HG03045 (cell line): ENCODE data around the gene ITGB5.
"Not testable (repeated sequence)": the region's sequence is repeated elsewhere in the genome, so short reads cannot be mapped to it uniquely, and the experiment has no call there.

Experiments
- ATAC-seq: cut with Tn5 transposase; IDR thresholded peaks from one replicate; pipeline ENCODE4 v1.9.1; 2021; ENCODE audit warnings: mild to moderate bottlenecking, moderate library complexity; ENCODE audit not compliant: unreplicated experiment

ITGB5 gene

GRCh38 chr3:124791639-124792151 is 95.5 kb downstream of the ITGB5 start:
- ATAC-seq: no peak

GRCh38 chr3:124791142-124791541 is 96.0 kb downstream of the ITGB5 start:
- ATAC-seq: no peak

GRCh38 chr3:124789103-124789502 is 98.1 kb downstream of the ITGB5 start:
- not testable (repeated sequence) for ATAC-seq

- no peak for ATAC-seq
These were observed 98.9 kb downstream of the ITGB5 start for GRCh38 chr3:124788254-124788745.

- ATAC-seq: no peak
These were observed 99.5 kb downstream of the ITGB5 start for GRCh38 chr3:124787476-124788195.

GRCh38 chr3:124786511-124787241 is 100.5 kb downstream of the ITGB5 start:
- no peak for ATAC-seq

- ATAC-seq: no peak
These were observed 101.2 kb downstream of the ITGB5 start for GRCh38 chr3:124785973-124786372.

GRCh38 chr3:124784686-124785382 is 102.3 kb downstream of the ITGB5 start:
- ATAC-seq: no peak

GRCh38 chr3:124783696-124784095 is 103.5 kb downstream of the ITGB5 start:
- ATAC-seq: no peak

- ATAC-seq: not testable (repeated sequence)
These were observed 104.8 kb downstream of the ITGB5 start for GRCh38 chr3:124782377-124782712.

- ATAC-seq: no peak
These were observed 105.4 kb downstream of the ITGB5 start for GRCh38 chr3:124781476-124782376.

- ATAC-seq: no peak
These were observed 106.2 kb downstream of the ITGB5 start for GRCh38 chr3:124780761-124781475.

- no peak for ATAC-seq
These were observed 106.8 kb downstream of the ITGB5 start for GRCh38 chr3:124780356-124780755.

- no peak for ATAC-seq
These were observed 107.4 kb downstream of the ITGB5 start for GRCh38 chr3:124779751-124780191.

GRCh38 chr3:124779116-124779515 is 108.0 kb downstream of the ITGB5 start:
- ATAC-seq: no peak

- no peak for ATAC-seq
These were observed 109.2 kb downstream of the ITGB5 start for GRCh38 chr3:124777762-124778470.

GRCh38 chr3:124776856-124777255 is 110.3 kb downstream of the ITGB5 start:
- no peak for ATAC-seq

GRCh38 chr3:124775877-124776276 is 111.3 kb downstream of the ITGB5 start:
- ATAC-seq: no peak

GRCh38 chr3:124774841-124775402 is 112.2 kb downstream of the ITGB5 start:
- no peak for ATAC-seq
